ENCODE data around the gene ELP6. TPM values are rescaled to one million over a fixed set of nuclear protein-coding genes. Genes with fewer than 3 reads are reported as not detected.

ELP6 gene
- total RNA-seq, result 10 to 100 TPM; 45.7 to 47.1 TPM
- 33.8 TPM for polyA plus RNA-seq

GRCh38 chr3:47513125-47513929 is at the start of gene ELP6:
Gene ELP6 (minus strand): TSS chr3:47513712. CDS start chr3:47513590, 122 bp downstream.
- peak; percentile 95 to 99 (median 99) for DNase-seq
- CTCF ChIA-PET, result interaction anchor here (2.4 kb wide), 2 partner anchors 9 to 93 kb away, joined by 10 to 13 read pairs; no protein-coding TSS in a partner anchor
- peak within 1 kb of the TSS; percentile 95 to 99 (median 98) for H3K27ac Mint-ChIP-seq
- H3K9me3 Mint-ChIP-seq, result peaks cover 0 to 2% (median 0%) of the 10 kb centered on the region in 5 donors
- peaks cover 0 to 35% (median 4%) of the 10 kb centered on the region in 3 donors for H3K36me3 Mint-ChIP-seq
- H3K36me3 ChIP-seq (ENCODE audit: insufficient read depth, low read length), result peaks cover 17% of the 10 kb centered on the region
- POLR2A ChIA-PET, result interaction anchor here (0.6 to 1.7 kb wide), 2 partner anchors 132 to 268 kb away, joined by 3 to 5 read pairs; partner anchors contain the start of genes PTPN23 and SMARCC1
- H3K4me3 ChIP-seq (ENCODE audit: low read length), result peak within 1 kb of the TSS; percentile 100
- no peaks in the 10 kb centered on the region for H3K9me3 ChIP-seq (ENCODE audit: low read length)
- peaks cover 3% of the 10 kb centered on the region in 2 donors for H3K27me3 Mint-ChIP-seq
- peak within 1 kb of the TSS; percentile 94 to 99 (median 97) for H3K4me3 Mint-ChIP-seq
- H3K27me3 ChIP-seq (ENCODE audit: insufficient read depth, low read length, poor library complexity, severe bottlenecking), result no peaks in the 10 kb centered on the region
- peaks cover 15% of the 10 kb centered on the region for H3K4me1 ChIP-seq (ENCODE audit: insufficient read depth, low read length)
- H3K27ac ChIP-seq (ENCODE audit: low read depth, low read length), result peak within 1 kb of the TSS; percentile 95
- peaks cover 23 to 31% (median 24%) of the 10 kb centered on the region in 3 donors for H3K4me1 Mint-ChIP-seq

- Histone ChIP-seq H3K4me1 (ENCODE audit: insufficient read depth, low read length) (no peaks in the 10 kb centered on the region), H3K36me3 (ENCODE audit: insufficient read depth, low read length) (no peaks in the 10 kb centered on the region), H3K4me3 (ENCODE audit: low read length) (no peak overlapping the region), H3K9me3 (ENCODE audit: low read length) (no peaks in the 10 kb centered on the region), H3K27me3 (ENCODE audit: insufficient read depth, low read length, poor library complexity, severe bottlenecking) (peaks cover 2% of the 10 kb centered on the region), H3K27ac (ENCODE audit: low read depth, low read length) (no peak overlapping the region)
- H3K27me3 Mint-ChIP-seq, result peaks cover 12 to 23% of the 10 kb centered on the region in 2 donors
- POLR2A ChIA-PET, result no interaction called here
- H3K27ac Mint-ChIP-seq, result peak overlapping the region in 1 of 8 donors; percentile 36
- H3K36me3 Mint-ChIP-seq, result peaks cover 0 to 3% (median 0%) of the 10 kb centered on the region in 3 donors
- DNase-seq, result no peak
- CTCF ChIA-PET, result no interaction called here
- H3K9me3 Mint-ChIP-seq, result no peaks in the 10 kb centered on the region
- H3K4me3 Mint-ChIP-seq, result no peak overlapping the region
- no peaks in the 10 kb centered on the region for H3K4me1 Mint-ChIP-seq
Measured at GRCh38 chr3:47556351-47556750, 42.8 kb upstream of the ELP6 start.

- Mint-ChIP-seq H3K27ac (no peak overlapping the region), H3K27me3 (peaks cover 19 to 31% of the 10 kb centered on the region in 2 donors), H3K9me3 (no peaks in the 10 kb centered on the region), H3K4me3 (no peak overlapping the region), H3K4me1 (no peaks in the 10 kb centered on the region), H3K36me3 (peaks cover 0 to 3% (median 0%) of the 10 kb centered on the region in 3 donors)
- ChIA-PET CTCF (no interaction called here), POLR2A (no interaction called here)
- no peaks in the 10 kb centered on the region for H3K36me3 ChIP-seq (ENCODE audit: insufficient read depth, low read length)
- no peaks in the 10 kb centered on the region for H3K4me1 ChIP-seq (ENCODE audit: insufficient read depth, low read length)
- no peak overlapping the region for H3K27ac ChIP-seq (ENCODE audit: low read depth, low read length)
- no peaks in the 10 kb centered on the region for H3K27me3 ChIP-seq (ENCODE audit: insufficient read depth, low read length, poor library complexity, severe bottlenecking)
- DNase-seq, result no peak
- H3K9me3 ChIP-seq (ENCODE audit: low read length), result no peaks in the 10 kb centered on the region
- no peak overlapping the region for H3K4me3 ChIP-seq (ENCODE audit: low read length)
Measured at GRCh38 chr3:47554335-47554734, 40.8 kb upstream of the ELP6 start.

- H3K27me3 ChIP-seq (ENCODE audit: insufficient read depth, low read length, poor library complexity, severe bottlenecking), result no peaks in the 10 kb centered on the region
- no peaks in the 10 kb centered on the region for H3K4me1 Mint-ChIP-seq
- peaks cover 0 to 3% (median 0%) of the 10 kb centered on the region in 3 donors for H3K36me3 Mint-ChIP-seq
- H3K27ac ChIP-seq (ENCODE audit: low read depth, low read length), result no peak overlapping the region
- H3K27me3 Mint-ChIP-seq, result peaks cover 19 to 31% of the 10 kb centered on the region in 2 donors
- no peaks in the 10 kb centered on the region for H3K36me3 ChIP-seq (ENCODE audit: insufficient read depth, low read length)
- H3K4me1 ChIP-seq (ENCODE audit: insufficient read depth, low read length), result no peaks in the 10 kb centered on the region
- H3K27ac Mint-ChIP-seq, result no peak overlapping the region
- ChIA-PET CTCF (no interaction called here), POLR2A (no interaction called here)
- no peak overlapping the region for H3K4me3 Mint-ChIP-seq
- no peaks in the 10 kb centered on the region for H3K9me3 ChIP-seq (ENCODE audit: low read length)
- H3K4me3 ChIP-seq (ENCODE audit: low read length), result no peak overlapping the region
- H3K9me3 Mint-ChIP-seq, result no peaks in the 10 kb centered on the region
- no peak for DNase-seq
Measured at GRCh38 chr3:47553407-47553806, 39.9 kb upstream of the ELP6 start.

GRCh38 chr3:47542471-47543173 is 29.1 kb upstream of the ELP6 start:
- CTCF ChIA-PET, result no interaction called here
- Mint-ChIP-seq H3K4me1 (no peaks in the 10 kb centered on the region), H3K4me3 (no peak overlapping the region), H3K9me3 (no peaks in the 10 kb centered on the region), H3K27me3 (peaks cover 0 to 9% of the 10 kb centered on the region in 2 donors), H3K36me3 (peaks cover 0 to 1% (median 0%) of the 10 kb centered on the region in 3 donors), H3K27ac (no peak overlapping the region)
- no peak for DNase-seq
- POLR2A ChIA-PET, result no interaction called here
- no peak overlapping the region for H3K4me3 ChIP-seq (ENCODE audit: low read length)
- H3K27me3 ChIP-seq (ENCODE audit: insufficient read depth, low read length, poor library complexity, severe bottlenecking), result no peaks in the 10 kb centered on the region
- H3K36me3 ChIP-seq (ENCODE audit: insufficient read depth, low read length), result no peaks in the 10 kb centered on the region
- no peaks in the 10 kb centered on the region for H3K9me3 ChIP-seq (ENCODE audit: low read length)
- H3K4me1 ChIP-seq (ENCODE audit: insufficient read depth, low read length), result no peaks in the 10 kb centered on the region
- no peak overlapping the region for H3K27ac ChIP-seq (ENCODE audit: low read depth, low read length)

GRCh38 chr3:47541583-47542108 is 28.1 kb upstream of the ELP6 start:
- no peaks in the 10 kb centered on the region for H3K27me3 ChIP-seq (ENCODE audit: insufficient read depth, low read length, poor library complexity, severe bottlenecking)
- Mint-ChIP-seq H3K9me3 (peaks cover 0 to 3% (median 0%) of the 10 kb centered on the region in 5 donors), H3K36me3 (peaks cover 0 to 1% (median 0%) of the 10 kb centered on the region in 3 donors), H3K27me3 (peaks cover 6 to 12% of the 10 kb centered on the region in 2 donors), H3K27ac (peak overlapping the region in 1 of 8 donors; percentile 48), H3K4me1 (no peaks in the 10 kb centered on the region), H3K4me3 (no peak overlapping the region)
- H3K9me3 ChIP-seq (ENCODE audit: low read length), result no peaks in the 10 kb centered on the region
- H3K36me3 ChIP-seq (ENCODE audit: insufficient read depth, low read length), result no peaks in the 10 kb centered on the region
- no peak overlapping the region for H3K27ac ChIP-seq (ENCODE audit: low read depth, low read length)
- no peak overlapping the region for H3K4me3 ChIP-seq (ENCODE audit: low read length)
- POLR2A ChIA-PET, result no interaction called here
- H3K4me1 ChIP-seq (ENCODE audit: insufficient read depth, low read length), result no peaks in the 10 kb centered on the region
- CTCF ChIA-PET, result no interaction called here
- no peak for DNase-seq

- H3K4me3 Mint-ChIP-seq, result no peak overlapping the region
- ChIA-PET CTCF (no interaction called here), POLR2A (no interaction called here)
- peaks cover 6 to 12% of the 10 kb centered on the region in 2 donors for H3K27me3 Mint-ChIP-seq
- Histone ChIP-seq H3K4me3 (ENCODE audit: low read length) (no peak overlapping the region), H3K9me3 (ENCODE audit: low read length) (no peaks in the 10 kb centered on the region), H3K27me3 (ENCODE audit: insufficient read depth, low read length, poor library complexity, severe bottlenecking) (no peaks in the 10 kb centered on the region), H3K36me3 (ENCODE audit: insufficient read depth, low read length) (no peaks in the 10 kb centered on the region), H3K4me1 (ENCODE audit: insufficient read depth, low read length) (no peaks in the 10 kb centered on the region), H3K27ac (ENCODE audit: low read depth, low read length) (no peak overlapping the region)
- no peaks in the 10 kb centered on the region for H3K4me1 Mint-ChIP-seq
- H3K27ac Mint-ChIP-seq, result no peak overlapping the region
- peaks cover 0 to 3% (median 0%) of the 10 kb centered on the region in 5 donors for H3K9me3 Mint-ChIP-seq
- no peak for DNase-seq
- H3K36me3 Mint-ChIP-seq, result peaks cover 0 to 1% (median 0%) of the 10 kb centered on the region in 3 donors
Measured at GRCh38 chr3:47540281-47540680, 26.8 kb upstream of the ELP6 start.

- peaks cover 0 to 3% (median 0%) of the 10 kb centered on the region in 5 donors for H3K9me3 Mint-ChIP-seq
- Histone ChIP-seq H3K4me1 (ENCODE audit: insufficient read depth, low read length) (no peaks in the 10 kb centered on the region), H3K4me3 (ENCODE audit: low read length) (no peak overlapping the region), H3K27ac (ENCODE audit: low read depth, low read length) (no peak overlapping the region), H3K27me3 (ENCODE audit: insufficient read depth, low read length, poor library complexity, severe bottlenecking) (no peaks in the 10 kb centered on the region), H3K36me3 (ENCODE audit: insufficient read depth, low read length) (no peaks in the 10 kb centered on the region), H3K9me3 (ENCODE audit: low read length) (no peaks in the 10 kb centered on the region)
- no peak for DNase-seq
- CTCF ChIA-PET, result no interaction called here
- no peak overlapping the region for H3K4me3 Mint-ChIP-seq
- H3K27me3 Mint-ChIP-seq, result peaks cover 10 to 20% of the 10 kb centered on the region in 2 donors
- no peaks in the 10 kb centered on the region for H3K4me1 Mint-ChIP-seq
- POLR2A ChIA-PET, result interaction anchor here (0.6 kb wide), 1 partner anchor 88 kb away, joined by 3 read pairs; no protein-coding TSS in a partner anchor
- H3K27ac Mint-ChIP-seq, result no peak overlapping the region
- H3K36me3 Mint-ChIP-seq, result peaks cover 0 to 1% (median 0%) of the 10 kb centered on the region in 3 donors
Measured at GRCh38 chr3:47536967-47537366, 23.5 kb upstream of the ELP6 start.

All from CD8-positive, alpha-beta memory T cell (primary cell).